Measurements from ENCODE around the gene TNS3.

The TNS3 gene

GRCh38 chr7:47510192-47510591 lies 71.7 kb downstream of the TNS3 start:
- no peaks in the 10 kb centered on the region for H3K4me1 ChIP-seq (ENCODE audit: low read length)
- H4K20me1 ChIP-seq (ENCODE audit: insufficient read depth, low read length): no peaks in the 10 kb centered on the region
- H3K27me3 ChIP-seq (replicated peaks; ENCODE audit: insufficient read depth, low read length): no peaks in the 10 kb centered on the region
- no peak for DNase-seq
- no peak overlapping the region for H3K9ac ChIP-seq (ENCODE audit: low read length)
- H3K9me2 ChIP-seq (replicated peaks; ENCODE audit: insufficient read depth, low read length): no peaks in the 10 kb centered on the region
- no peaks in the 10 kb centered on the region for H3K36me3 ChIP-seq (replicated peaks; ENCODE audit: insufficient read depth, low read length)
- H2AFZ ChIP-seq (ENCODE audit: low read length): no peak overlapping the region
- H3K9me3 ChIP-seq (replicated peaks; ENCODE audit: insufficient read depth, low read length): no peaks in the 10 kb centered on the region
- peaks cover 11% of the 10 kb centered on the region for H3K79me2 ChIP-seq (ENCODE audit: low read length)
- no peak overlapping the region for H3K4me2 ChIP-seq (ENCODE audit: low read depth, low read length)
- H3K27ac ChIP-seq (ENCODE audit: low read length): no peak overlapping the region
- no peak overlapping the region for H3K4me3 ChIP-seq (ENCODE audit: low read length)
- H3F3A ChIP-seq (ENCODE audit: insufficient read depth, low read length): no peaks in the 10 kb centered on the region
- TF ChIP-seq CTCF (IDR thresholded peaks at IDR 0.05; ENCODE audit: low read length) (no peak), EZH2 (optimal IDR thresholded peaks at IDR 0.05; ENCODE audit: low read depth, low read length) (no peak), EZH2phosphoT487 (IDR thresholded peaks at IDR 0.05; ENCODE audit: low read length) (no peak)

- no peaks in the 10 kb centered on the region for H3K4me1 ChIP-seq (ENCODE audit: low read length)
- no peak overlapping the region for H3K4me2 ChIP-seq (ENCODE audit: low read depth, low read length)
- no peaks in the 10 kb centered on the region for H3F3A ChIP-seq (ENCODE audit: insufficient read depth, low read length)
- H3K36me3 ChIP-seq (replicated peaks; ENCODE audit: insufficient read depth, low read length): no peaks in the 10 kb centered on the region
- no peak overlapping the region for H3K4me3 ChIP-seq (ENCODE audit: low read length)
- DNase-seq: no peak
- TF ChIP-seq CTCF (IDR thresholded peaks at IDR 0.05; ENCODE audit: low read length): no peak
- no peak for TF ChIP-seq EZH2phosphoT487 (IDR thresholded peaks at IDR 0.05; ENCODE audit: low read length)
- TF ChIP-seq EZH2 (optimal IDR thresholded peaks at IDR 0.05; ENCODE audit: low read depth, low read length): no peak
- H3K9me3 ChIP-seq (replicated peaks; ENCODE audit: insufficient read depth, low read length): no peaks in the 10 kb centered on the region
- no peaks in the 10 kb centered on the region for H3K27me3 ChIP-seq (replicated peaks; ENCODE audit: insufficient read depth, low read length)
- no peak overlapping the region for H3K9ac ChIP-seq (ENCODE audit: low read length)
- no peaks in the 10 kb centered on the region for H3K9me2 ChIP-seq (replicated peaks; ENCODE audit: insufficient read depth, low read length)
- H2AFZ ChIP-seq (ENCODE audit: low read length): no peak overlapping the region
- H4K20me1 ChIP-seq (ENCODE audit: insufficient read depth, low read length): no peaks in the 10 kb centered on the region
- H3K79me2 ChIP-seq (ENCODE audit: low read length): 0 out of 2 replicates have a peak, but pooled peaks cover 6% of the 10 kb centered on the region
- no peak overlapping the region for H3K27ac ChIP-seq (ENCODE audit: low read length)
Measured at GRCh38 chr7:47509571-47509970, 72.3 kb downstream of the TNS3 start.

GRCh38 chr7:47508389-47509380 lies 73.2 kb downstream of the TNS3 start:
- H3K79me2 ChIP-seq (ENCODE audit: low read length): 0 out of 2 replicates have a peak, but pooled peaks cover 6% of the 10 kb centered on the region

More at GRCh38 chr7:47508389-47509380, 73.2 kb downstream of the TNS3 start:
- no peak overlapping the region for H2AFZ ChIP-seq (ENCODE audit: low read length)
- no peaks in the 10 kb centered on the region for H3K9me2 ChIP-seq (replicated peaks; ENCODE audit: insufficient read depth, low read length)
- no peaks in the 10 kb centered on the region for H3K9me3 ChIP-seq (replicated peaks; ENCODE audit: insufficient read depth, low read length)
- no peak for DNase-seq
- H3F3A ChIP-seq (ENCODE audit: insufficient read depth, low read length): no peaks in the 10 kb centered on the region
- no peaks in the 10 kb centered on the region for H3K36me3 ChIP-seq (replicated peaks; ENCODE audit: insufficient read depth, low read length)
- H3K27ac ChIP-seq (ENCODE audit: low read length): no peak overlapping the region
- no peak overlapping the region for H3K9ac ChIP-seq (ENCODE audit: low read length)
- TF ChIP-seq EZH2 (optimal IDR thresholded peaks at IDR 0.05; ENCODE audit: low read depth, low read length) (no peak), EZH2phosphoT487 (IDR thresholded peaks at IDR 0.05; ENCODE audit: low read length) (no peak), CTCF (IDR thresholded peaks at IDR 0.05; ENCODE audit: low read length) (no peak)
- H3K4me1 ChIP-seq (ENCODE audit: low read length): no peaks in the 10 kb centered on the region
- H3K27me3 ChIP-seq (replicated peaks; ENCODE audit: insufficient read depth, low read length): no peaks in the 10 kb centered on the region
- no peak overlapping the region for H3K4me2 ChIP-seq (ENCODE audit: low read depth, low read length)
- H4K20me1 ChIP-seq (ENCODE audit: insufficient read depth, low read length): no peaks in the 10 kb centered on the region
- no peak overlapping the region for H3K4me3 ChIP-seq (ENCODE audit: low read length)
